Naive thymus-derived CD4-positive, alpha-beta T cell (primary cell): ENCODE measurements around the gene GINS2. TPM values are rescaled to one million over a fixed set of nuclear protein-coding genes. Genes with fewer than 3 reads are reported as not detected.
A peak's percentile ranks its signal among the peaks of the same experiment; 100 is the strongest.

ENCODE experiments used
- ATAC-seq: fragments of 150-1000 bp; cut with Tn5 transposase; 2 replicates; pipeline ENCODE4 v1.10.0; 2021; ENCODE audit warnings: mild to moderate bottlenecking, moderate library complexity
- CTCF ChIA-PET: fragments of 350-600 bp; sonication (Branson Sonifier 250); formaldehyde crosslinking; loops from one replicate; lab custom pipeline; 2021; ENCODE audit warnings: antibody characterized with exemption; lab: Charles Lee
- POLR2A ChIA-PET: fragments of 350-600 bp; sonication (Branson Sonifier 250); formaldehyde crosslinking; loops from one replicate; lab custom pipeline; 2021; ENCODE audit warnings: antibody characterized with exemption, inconsistent platforms; lab: Charles Lee
- DNase-seq, 9 donors: peaks; one replicate each; pipeline versions ENCODE4 v3.0.0 to v3.0.0-alpha.2; 2020 to 2022; ENCODE audit warnings: mixed read lengths in 1 of 9
- H3K27ac ChIP-seq: one replicate; pipeline ENCODE4 v1.7.0; 2013; ENCODE audit warnings: mild to moderate bottlenecking, low read depth, low read length, moderate library complexity
- H3K27me3 ChIP-seq, 2 donors: one replicate each; pipeline ENCODE4 v1.7.0; 2013; ENCODE audit warnings: low read length in 2 of 2, mild to moderate bottlenecking in 2 of 2, moderate library complexity in 2 of 2; ENCODE audit not compliant: control insufficient read depth in 2 of 2, insufficient read depth in 2 of 2
- H3K36me3 ChIP-seq, 3 experiments: 1 replicate in 2 of 3; 2 replicates in 1 of 3; pipeline ENCODE4 v1.7.0; 2013; ENCODE audit warnings: low read length in 3 of 3, mild to moderate bottlenecking in 3 of 3, moderate library complexity in 1 of 3; ENCODE audit not compliant: insufficient read depth in 3 of 3, control insufficient read depth in 2 of 3
- H3K4me1 ChIP-seq, 2 donors: one replicate each; pipeline ENCODE4 v1.7.0; 2013; ENCODE audit warnings: low read length in 2 of 2, mild to moderate bottlenecking in 2 of 2, moderate library complexity in 1 of 2; ENCODE audit not compliant: control insufficient read depth in 2 of 2, insufficient read depth in 2 of 2
- H3K4me3 ChIP-seq: 2 replicates; pipeline ENCODE4 v1.7.0; 2013; ENCODE audit warnings: mild to moderate bottlenecking, low read length
- H3K9me3 ChIP-seq, 3 experiments: 1 replicate in 2 of 3; 2 replicates in 1 of 3; pipeline ENCODE4 v1.7.0; 2013; ENCODE audit warnings: low read length in 3 of 3; ENCODE audit not compliant: control insufficient read depth in 2 of 3
- H3K27ac Mint-ChIP-seq, 9 donors: one replicate each; pipeline ENCODE4 v1.8.0; 2020 to 2022; ENCODE audit warnings: mixed read lengths in 9 of 9, mild to moderate bottlenecking in 8 of 9, moderate library complexity in 5 of 9, inconsistent platforms in 2 of 9
- H3K27me3 Mint-ChIP-seq, 5 donors: one replicate each; pipeline ENCODE4 v1.8.0; 2021 to 2022; ENCODE audit warnings: mixed read lengths in 5 of 5, mild to moderate bottlenecking in 1 of 5
- H3K36me3 Mint-ChIP-seq, 5 donors: one replicate each; pipeline ENCODE4 v1.8.0; 2020 to 2022; ENCODE audit warnings: mixed read lengths in 5 of 5, mild to moderate bottlenecking in 3 of 5, inconsistent platforms in 1 of 5
- H3K4me1 Mint-ChIP-seq, 7 donors: one replicate each; pipeline ENCODE4 v1.8.0; 2020 to 2022; ENCODE audit warnings: mixed read lengths in 7 of 7, mild to moderate bottlenecking in 3 of 7, inconsistent platforms in 1 of 7
- H3K4me3 Mint-ChIP-seq, 10 donors: one replicate each; pipeline ENCODE4 v1.8.0; 2020 to 2022; ENCODE audit warnings: mild to moderate bottlenecking in 10 of 10, mixed read lengths in 10 of 10, moderate library complexity in 6 of 10, inconsistent platforms in 2 of 10
- H3K9me3 Mint-ChIP-seq, 11 donors: one replicate each; pipeline ENCODE4 v1.8.0; 2020 to 2022; ENCODE audit warnings: mixed read lengths in 11 of 11, mild to moderate bottlenecking in 4 of 11, inconsistent platforms in 1 of 11, moderate library complexity in 1 of 11
- intact Hi-C, 2 donors: fragments of 100-400 bp; cut with micrococcal nuclease; formaldehyde crosslinking; loops; one replicate each; pipeline ENCODE4 v1.15.1; 2023
- polyA plus RNA-seq, 2 donors: library from polyadenylated mRNA; unstranded; fragments of 300-500 nt; fragmentation: Illumina TruSeq; gene quantifications; one replicate each; pipeline ENCODE4 v1.2.3, GENCODE V29; 2021
- total RNA-seq, 6 experiments: library from RNA in 5 of 6; stranded (reverse) in 5 of 6; gene quantifications; 1 replicate in 5 of 6; 2 replicates in 1 of 6; pipeline ENCODE4 v1.2.3 and lab custom pipeline; 2021 to 2026

Gene GINS2
- total and polyA plus RNA-seq, 7 experiments from 2014 or later, result 1.0 to 43.6 (median 1.9) TPM

DNA sequence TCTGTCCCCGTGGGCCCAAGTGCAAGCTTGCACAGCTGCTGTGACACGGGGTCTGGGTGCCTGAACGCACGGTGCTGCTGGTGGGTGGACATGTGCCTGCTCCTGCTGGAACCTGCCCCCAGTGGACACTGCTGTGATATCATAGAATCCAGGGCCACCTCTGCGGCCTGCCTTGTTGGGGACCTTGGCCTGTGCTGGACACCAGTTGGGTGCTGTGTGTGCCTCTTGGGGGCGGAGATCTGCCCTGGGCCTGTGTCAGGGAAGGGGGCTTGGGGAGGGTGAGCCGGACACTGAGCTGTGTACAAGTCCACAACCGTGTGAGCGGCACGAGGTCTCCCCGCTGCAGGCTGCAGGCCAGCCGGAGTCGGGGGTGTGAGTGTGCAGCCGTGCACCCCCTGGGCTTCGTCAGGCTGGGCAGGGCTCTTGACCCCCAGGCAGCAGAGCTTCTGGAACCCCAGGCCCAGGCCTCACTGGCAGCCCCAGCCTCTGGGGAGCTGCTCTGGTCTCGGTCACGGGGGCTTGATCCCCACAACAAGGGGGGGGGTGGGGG is 42.3 kb downstream of the GINS2 start:
- intact Hi-C loops, result no loop called here
- Histone ChIP-seq H3K27me3 (no peaks in the 10 kb centered on the region), H3K27ac (no peak overlapping the region), H3K9me3 (no peaks in the 10 kb centered on the region), H3K36me3 (no peaks in the 10 kb centered on the region), H3K4me1 (no peaks in the 10 kb centered on the region), H3K4me3 (no peak overlapping the region)
- ATAC-seq, result no peak
- DNase-seq, result no peak
- H3K4me3 Mint-ChIP-seq, result no peak overlapping the region
- no peaks in the 10 kb centered on the region for H3K9me3 Mint-ChIP-seq
- CTCF ChIA-PET, result no interaction called here
- POLR2A ChIA-PET, result no interaction called here
- peaks cover 0 to 3% (median 0%) of the 10 kb centered on the region in 5 donors for H3K36me3 Mint-ChIP-seq
- H3K4me1 Mint-ChIP-seq, result peaks cover 0 to 24% (median 9%) of the 10 kb centered on the region in 7 donors
- H3K27me3 Mint-ChIP-seq, result no peaks in the 10 kb centered on the region
- no peak overlapping the region for H3K27ac Mint-ChIP-seq

- Histone ChIP-seq H3K9me3 (no peaks in the 10 kb centered on the region), H3K4me1 (no peaks in the 10 kb centered on the region), H3K4me3 (no peak overlapping the region), H3K36me3 (no peaks in the 10 kb centered on the region), H3K27ac (no peak overlapping the region), H3K27me3 (no peaks in the 10 kb centered on the region)
- POLR2A ChIA-PET, result no interaction called here
- Mint-ChIP-seq H3K4me3 (no peak overlapping the region), H3K36me3 (peaks cover 0 to 3% (median 0%) of the 10 kb centered on the region in 5 donors), H3K4me1 (peaks cover 0 to 24% (median 9%) of the 10 kb centered on the region in 7 donors), H3K9me3 (no peaks in the 10 kb centered on the region), H3K27ac (no peak overlapping the region), H3K27me3 (no peaks in the 10 kb centered on the region)
- DNase-seq (no peak), ATAC-seq (no peak)
- CTCF ChIA-PET, result no interaction called here
- intact Hi-C loops, result no loop called here
Observed at GRCh38 chr16:85645021-85645589, 43.6 kb downstream of the GINS2 start.

GRCh38 chr16:85644093-85644712 is 44.6 kb downstream of the GINS2 start:
- no peak overlapping the region for H3K4me3 Mint-ChIP-seq
- H3K36me3 Mint-ChIP-seq, result peaks cover 0 to 3% (median 0%) of the 10 kb centered on the region in 5 donors

GRCh38 chr16:85643631-85644030 is 45.1 kb downstream of the GINS2 start:
- Histone ChIP-seq H3K4me3 (no peak overlapping the region), H3K27me3 (no peaks in the 10 kb centered on the region), H3K36me3 (no peaks in the 10 kb centered on the region), H3K9me3 (no peaks in the 10 kb centered on the region), H3K4me1 (no peaks in the 10 kb centered on the region), H3K27ac (no peak overlapping the region)
- no peak overlapping the region for H3K27ac Mint-ChIP-seq
- no peaks in the 10 kb centered on the region for H3K9me3 Mint-ChIP-seq
- H3K36me3 Mint-ChIP-seq, result no peaks in the 10 kb centered on the region
- ChIA-PET CTCF (no interaction called here), POLR2A (no interaction called here)
- peaks cover 0 to 18% (median 8%) of the 10 kb centered on the region in 7 donors for H3K4me1 Mint-ChIP-seq
- no peaks in the 10 kb centered on the region for H3K27me3 Mint-ChIP-seq
- ATAC-seq (no peak), DNase-seq (no peak)
- intact Hi-C loops, result no loop called here
- no peak overlapping the region for H3K4me3 Mint-ChIP-seq

More at GRCh38 chr16:85644093-85644712, 44.6 kb downstream of the GINS2 start:
- ATAC-seq, result no peak
- no peaks in the 10 kb centered on the region for H3K36me3 ChIP-seq
- intact Hi-C loops, result no loop called here
- H3K4me3 ChIP-seq, result no peak overlapping the region
- no peaks in the 10 kb centered on the region for H3K27me3 ChIP-seq
- ChIA-PET CTCF (interaction anchor here (0.6 kb wide), 1 partner anchor 170 kb away, joined by 5 read pairs; no protein-coding TSS in a partner anchor), POLR2A (no interaction called here)
- H3K9me3 ChIP-seq, result no peaks in the 10 kb centered on the region
- no peak for DNase-seq
- Mint-ChIP-seq H3K4me1 (peaks cover 0 to 23% (median 9%) of the 10 kb centered on the region in 7 donors), H3K27me3 (no peaks in the 10 kb centered on the region), H3K9me3 (no peaks in the 10 kb centered on the region), H3K27ac (no peak overlapping the region)
- no peaks in the 10 kb centered on the region for H3K4me1 ChIP-seq
- H3K27ac ChIP-seq, result no peak overlapping the region

DNA sequence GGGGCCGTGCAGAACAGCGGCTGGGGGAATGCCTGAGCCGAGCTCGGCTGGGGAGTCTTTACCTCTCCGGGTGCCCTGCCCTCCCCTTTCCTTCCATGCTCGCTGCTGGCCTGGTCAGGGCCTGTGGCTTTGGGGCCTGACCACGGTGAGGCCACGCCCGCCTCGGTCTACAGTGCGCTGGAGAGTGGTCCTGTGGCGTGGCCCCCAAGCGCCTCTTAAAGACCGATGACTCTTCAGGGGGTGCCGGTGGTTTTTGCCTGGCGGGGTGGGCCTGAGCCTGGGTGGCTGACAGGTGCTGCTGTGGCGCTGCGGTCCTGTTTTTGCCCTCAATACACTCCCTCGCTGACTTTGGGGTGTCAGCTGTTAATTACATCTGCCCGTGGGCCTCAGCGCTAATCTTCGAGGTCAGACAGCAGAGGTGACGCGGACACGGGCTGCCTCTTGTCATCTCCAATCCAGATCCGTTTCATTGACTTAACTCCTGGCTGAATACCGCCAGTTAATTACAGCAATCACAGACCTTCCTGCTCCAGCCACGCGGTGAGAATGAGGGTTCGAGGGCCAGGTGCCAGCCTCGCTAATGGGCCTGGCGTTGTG is 45.9 kb downstream of the GINS2 start:
- H3K9me3 Mint-ChIP-seq, result no peaks in the 10 kb centered on the region
- peak overlapping the region in 1 of 9 donors; percentile 32 for H3K27ac Mint-ChIP-seq
- Histone ChIP-seq H3K27ac (no peak overlapping the region), H3K4me1 (no peaks in the 10 kb centered on the region), H3K4me3 (no peak overlapping the region), H3K9me3 (no peaks in the 10 kb centered on the region), H3K27me3 (no peaks in the 10 kb centered on the region), H3K36me3 (no peaks in the 10 kb centered on the region)
- ChIA-PET CTCF (no interaction called here), POLR2A (no interaction called here)
- H3K4me1 Mint-ChIP-seq, result peaks cover 0 to 20% (median 8%) of the 10 kb centered on the region in 7 donors
- no peaks in the 10 kb centered on the region for H3K36me3 Mint-ChIP-seq
- intact Hi-C loops, result no loop called here
- no peak for DNase-seq
- ATAC-seq, result peak; percentile 22
- no peak overlapping the region for H3K4me3 Mint-ChIP-seq
- no peaks in the 10 kb centered on the region for H3K27me3 Mint-ChIP-seq

- peaks cover 0 to 20% (median 8%) of the 10 kb centered on the region in 7 donors for H3K4me1 Mint-ChIP-seq
- intact Hi-C loops, result no loop called here
- no peaks in the 10 kb centered on the region for H3K4me1 ChIP-seq
- no peak overlapping the region for H3K27ac ChIP-seq
- H3K27ac Mint-ChIP-seq, result no peak overlapping the region
- ChIA-PET CTCF (no interaction called here), POLR2A (interaction anchor here (0.6 kb wide), 1 partner anchor 353 kb away, joined by 3 read pairs; no protein-coding TSS in a partner anchor)
- H3K36me3 ChIP-seq, result no peaks in the 10 kb centered on the region
- ATAC-seq (no peak), DNase-seq (no peak)
- no peaks in the 10 kb centered on the region for H3K27me3 Mint-ChIP-seq
- H3K27me3 ChIP-seq, result no peaks in the 10 kb centered on the region
- no peaks in the 10 kb centered on the region for H3K36me3 Mint-ChIP-seq
- no peaks in the 10 kb centered on the region for H3K9me3 Mint-ChIP-seq
- no peaks in the 10 kb centered on the region for H3K9me3 ChIP-seq
- no peak overlapping the region for H3K4me3 Mint-ChIP-seq
- no peak overlapping the region for H3K4me3 ChIP-seq
Observed at GRCh38 chr16:85641776-85642176, 47.0 kb downstream of the GINS2 start.
